Measurements from ENCODE around the gene ARHGEF3.

GRCh38 chr3:56700151-56700550 lies 101.6 kb downstream of the ARHGEF3 start:
- TF ChIP-seq CTCF (IDR thresholded peaks at IDR 0.05; ENCODE audit: low read length) (no peak), EZH2 (optimal IDR thresholded peaks at IDR 0.05; ENCODE audit: low read depth, low read length) (no peak)

Data from MM.1S (cell line).